A673 (cell line): ENCODE measurements around the gene KCNG2. TPM values are rescaled to one million over a fixed set of nuclear protein-coding genes. Genes with fewer than 3 reads are reported as not detected.

ENCODE experiments used
- BruUV-seq: library from RNA; stranded (reverse); fragments of 400-500 nt; replicated peaks from 2 replicates; lab custom pipeline; 2021; lab: Mats Ljungman, UMichigan
- CTCF ChIA-PET: fragments of 300-600 bp; sonication (Branson Sonifier 250); formaldehyde crosslinking; loops from one replicate; lab custom pipeline; 2022; ENCODE audit warnings: antibody characterized with exemption; lab: Charles Lee
- POLR2A ChIA-PET: fragments of 300-600 bp; sonication (Branson Sonifier 250); formaldehyde crosslinking; loops from one replicate; lab custom pipeline; 2022; ENCODE audit warnings: antibody characterized with exemption; ENCODE audit not compliant: low non-redundant PET; lab: Charles Lee
- DNase-seq: peaks from one replicate; pipeline ENCODE4 v3.0.0-alpha.2; 2015; ENCODE audit warnings: low spot score
- H3K27ac ChIP-seq: fragments of 200-600 bp; sonication (generic); 2 replicates; pipeline ENCODE4 v1.5.1; 2016; ENCODE audit warnings: mixed run types, low read depth, mild to moderate bottlenecking, mixed read lengths, antibody characterized with exemption, low read length; ENCODE audit not compliant: poor library complexity, severe bottlenecking
- H3K27me3 ChIP-seq: fragments of 200-600 bp; sonication (generic); replicated peaks from 2 replicates; pipeline ENCODE4 v1.6.1; 2017; ENCODE audit warnings: mixed run types, low read depth, mild to moderate bottlenecking, mixed read lengths, antibody characterized with exemption, low read length; ENCODE audit not compliant: insufficient read depth, poor library complexity
- H3K36me3 ChIP-seq: fragments of 200-600 bp; sonication (generic); 2 replicates; pipeline ENCODE4 v1.6.1; 2016; ENCODE audit warnings: mixed run types, mild to moderate bottlenecking, mixed read lengths, antibody characterized with exemption, low read length; ENCODE audit not compliant: insufficient read depth, poor library complexity, severe bottlenecking
- H3K4me1 ChIP-seq: fragments of 200-600 bp; sonication (generic); 2 replicates; pipeline ENCODE4 v1.6.1; 2017; ENCODE audit warnings: mixed run types, mild to moderate bottlenecking, mixed read lengths, antibody characterized with exemption, low read length; ENCODE audit not compliant: insufficient read depth, poor library complexity, severe bottlenecking
- H3K4me3 ChIP-seq: fragments of 200-600 bp; sonication (generic); 2 replicates; pipeline ENCODE4 v1.5.1; 2016; ENCODE audit warnings: low read depth, mixed run types, mild to moderate bottlenecking, mixed read lengths, low read length; ENCODE audit not compliant: poor library complexity, severe bottlenecking
- H3K9me3 ChIP-seq: fragments of 200-600 bp; sonication (generic); 2 replicates; pipeline ENCODE4 v1.6.1; 2016; ENCODE audit warnings: mixed run types, low read depth, mild to moderate bottlenecking, mixed read lengths, antibody characterized with exemption, low read length; ENCODE audit not compliant: poor library complexity, severe bottlenecking
- CTCF ChIP-seq: fragments of 300-800, 200-600 bp; sonication (generic); conservative IDR thresholded peaks from 2 replicates; pipeline ENCODE4 v1.5.1; 2017; ENCODE audit warnings: low read depth, mild to moderate bottlenecking, antibody characterized with exemption, low read length, moderate library complexity, mixed read lengths
- EZH2 ChIP-seq: fragments of 200-600 bp; sonication (generic); IDR thresholded peaks from 2 replicates; pipeline ENCODE4 v1.6.1; 2017; ENCODE audit warnings: borderline replicate concordance, low read depth, mild to moderate bottlenecking, mixed read lengths, antibody characterized with exemption, low read length; ENCODE audit not compliant: poor library complexity, severe bottlenecking
- intact Hi-C: fragments of 100-400 bp; cut with micrococcal nuclease; formaldehyde crosslinking; loops from one replicate; pipeline ENCODE4 v1.10.0; 2022; ENCODE audit not compliant: unreplicated experiment
- total RNA-seq: library from RNA; stranded (reverse); gene quantifications from 2 replicates; pipeline ENCODE4 v1.2.3, GENCODE V29; 2021

KCNG2 gene
- total RNA-seq, 1 experiment from 2014 or later: not detected

GRCh38 chr18:79802298-79802697 is 4.6 kb downstream of the KCNG2 start:
- Histone ChIP-seq H3K4me3 (no peak overlapping the region), H3K27me3 (peaks cover 30% of the 10 kb centered on the region), H3K27ac (no peak overlapping the region), H3K9me3 (no peaks in the 10 kb centered on the region), H3K4me1 (no peaks in the 10 kb centered on the region), H3K36me3 (no peaks in the 10 kb centered on the region)
- BruUV-seq: no TSS peak
- TF ChIP-seq CTCF: no peak
- TF ChIP-seq EZH2: no peak
- DNase-seq: no peak
- CTCF ChIA-PET: no interaction called here
- intact Hi-C loops: no loop called here
- POLR2A ChIA-PET: no interaction called here

GRCh38 chr18:79803611-79804051 is 5.9 kb downstream of the KCNG2 start:
- intact Hi-C loops: no loop called here
- Histone ChIP-seq H3K27ac (no peak overlapping the region), H3K4me3 (no peak overlapping the region), H3K9me3 (no peaks in the 10 kb centered on the region), H3K27me3 (peaks cover 19% of the 10 kb centered on the region), H3K4me1 (no peaks in the 10 kb centered on the region), H3K36me3 (no peaks in the 10 kb centered on the region)
- TF ChIP-seq EZH2: no peak
- no peak for TF ChIP-seq CTCF
- no peak for DNase-seq
- ChIA-PET POLR2A (no interaction called here), CTCF (no interaction called here)
- BruUV-seq: no TSS peak

GRCh38 chr18:79804130-79804787 is 6.5 kb downstream of the KCNG2 start:
- POLR2A ChIA-PET: no interaction called here
- Histone ChIP-seq H3K4me3 (no peak overlapping the region), H3K27me3 (peaks cover 13% of the 10 kb centered on the region), H3K27ac (no peak overlapping the region), H3K4me1 (no peaks in the 10 kb centered on the region), H3K9me3 (no peaks in the 10 kb centered on the region), H3K36me3 (no peaks in the 10 kb centered on the region)
- intact Hi-C loops: no loop called here
- no peak for TF ChIP-seq CTCF
- no peak for TF ChIP-seq EZH2
- CTCF ChIA-PET: no interaction called here
- BruUV-seq: no TSS peak
- DNase-seq: no peak
